Bladder microvascular endothelial cell (primary cell): ENCODE measurements around the gene RBSN. TPM values are rescaled to one million over a fixed set of nuclear protein-coding genes. Genes with fewer than 3 reads are reported as not detected.

ENCODE experiments used
- total RNA-seq: library from RNA; depleted of rRNA; stranded (reverse); fragments of >200 nt; gene quantifications from 2 replicates; pipeline ENCODE4 v1.2.3, GENCODE V29; 2014

Gene RBSN
- 12.8 and 25.1 TPM in 2 replicates for total RNA-seq

GRCh38 chr3:15098503-15099363 is at the start of gene RBSN:
Gene RBSN (minus strand): TSS chr3:15099148. CDS start chr3:15096120, 3,028 bp downstream.

GRCh38 chr3:15064835-15065549 is 34.0 kb downstream of the RBSN start, which contains the start of gene MRPS25:
Gene MRPS25 (minus strand): TSS chr3:15065315. CDS start chr3:15065194, 121 bp downstream.

Other genes with a start within 250 kb of the RBSN start
- 15.1 and 36.3 TPM in 2 replicates for gene NR2C2, start 151.6 kb downstream of the RBSN start, total RNA-seq
- gene MRPS25, start 33.8 kb downstream of the RBSN start, total RNA-seq: 9.2 and 19.4 TPM in 2 replicates
- gene CAPN7, start 107.1 kb upstream of the RBSN start, total RNA-seq: 15.4 and 30.1 TPM in 2 replicates
- 108 and 119 TPM in 2 replicates for gene SH3BP5, start 233.4 kb upstream of the RBSN start, total RNA-seq